Measurements from ENCODE around the gene ALK.

- no peak for TF ChIP-seq POLR2A (IDR thresholded peaks at IDR 0.05; ENCODE audit: extremely low read depth, insufficient read length)
- TF ChIP-seq CTCF (IDR thresholded peaks at IDR 0.05; ENCODE audit: low read depth, low read length) = no peak
- TF ChIP-seq MYC (IDR thresholded peaks at IDR 0.05; ENCODE audit: low read depth, low read length) = no peak
Observed at GRCh38 chr2:29848566-29849310, 72.6 kb downstream of the ALK start.

Data from NB4 (cell line).